GM23248 (cell line): ENCODE measurements around the gene CHRNE. TPM values are rescaled to one million over a fixed set of nuclear protein-coding genes. Genes with fewer than 3 reads are reported as not detected.
"Not testable (repeated sequence)": the region's sequence is repeated elsewhere in the genome, so short reads cannot be mapped to it uniquely, and the experiment has no call there.

Source experiments
- DNase-seq: peaks from one replicate; pipeline ENCODE4 v3.0.0-alpha.2; 2015
- H2AFZ ChIP-seq: fragments of 200-600 bp; sonication (generic); 2 replicates; pipeline ENCODE4 v1.6.1; 2016; ENCODE audit warnings: antibody characterized with exemption
- H3F3A ChIP-seq: fragments of 200-600 bp; sonication (generic); 2 replicates; pipeline ENCODE4 v1.6.1; 2016; ENCODE audit warnings: mild to moderate bottlenecking, antibody characterized with exemption, mixed run types; ENCODE audit not compliant: insufficient read depth
- H3K27ac ChIP-seq: fragments of 200-600 bp; sonication (generic); 2 replicates; pipeline ENCODE4 v1.5.1; 2016; ENCODE audit warnings: mild to moderate bottlenecking
- H3K27me3 ChIP-seq: fragments of 200-600 bp; sonication (generic); replicated peaks from 2 replicates; pipeline ENCODE4 v1.6.1; 2016; ENCODE audit warnings: mild to moderate bottlenecking; ENCODE audit not compliant: insufficient read depth
- H3K36me3 ChIP-seq: fragments of 200-600 bp; sonication (generic); 2 replicates; pipeline ENCODE4 v1.6.1; 2016; ENCODE audit warnings: low read depth, mild to moderate bottlenecking
- H3K4me1 ChIP-seq: fragments of 200-600 bp; sonication (generic); 2 replicates; pipeline ENCODE4 v1.6.1; 2016; ENCODE audit warnings: mild to moderate bottlenecking; ENCODE audit not compliant: insufficient read depth
- H3K4me2 ChIP-seq: fragments of 200-600 bp; sonication (generic); one replicate; pipeline ENCODE4 v1.6.1; 2016; ENCODE audit warnings: mild to moderate bottlenecking; ENCODE audit not compliant: unreplicated experiment
- H3K4me3 ChIP-seq: fragments of 200-600 bp; sonication (generic); 2 replicates; pipeline ENCODE4 v1.5.1; 2016; ENCODE audit warnings: mild to moderate bottlenecking
- H3K79me2 ChIP-seq: fragments of 200-600 bp; sonication (generic); 2 replicates; pipeline ENCODE4 v1.6.1; 2016; ENCODE audit warnings: mild to moderate bottlenecking; ENCODE audit not compliant: insufficient read depth
- H3K9ac ChIP-seq: fragments of 200-600 bp; sonication (generic); 2 replicates; pipeline ENCODE4 v1.6.1; 2016; ENCODE audit warnings: mild to moderate bottlenecking
- H3K9me2 ChIP-seq: fragments of 200-600 bp; sonication (generic); 2 replicates; pipeline ENCODE4 v1.6.1; 2016; ENCODE audit warnings: mixed run types, mild to moderate bottlenecking, moderate library complexity; ENCODE audit not compliant: insufficient read depth
- H3K9me3 ChIP-seq: fragments of 200-600 bp; sonication (generic); one replicate; pipeline ENCODE4 v1.6.1; 2017; ENCODE audit warnings: low read depth
- H4K20me1 ChIP-seq: fragments of 200-600 bp; sonication (generic); 2 replicates; pipeline ENCODE4 v1.6.0; 2016; ENCODE audit not compliant: insufficient read depth
- EZH2 ChIP-seq: fragments of 200-600 bp; sonication (generic); IDR thresholded peaks from 2 replicates; pipeline ENCODE4 v1.6.1; 2018; ENCODE audit warnings: antibody characterized with exemption, mild to moderate bottlenecking; ENCODE audit not compliant: insufficient read depth, poor library complexity, severe bottlenecking
- EZH2phosphoT487 ChIP-seq: fragments of 200-600 bp; sonication (generic); IDR thresholded peaks from 2 replicates; pipeline ENCODE4 v1.6.1; 2018; ENCODE audit warnings: antibody characterized with exemption, moderate library complexity, mild to moderate bottlenecking, low read depth; ENCODE audit not compliant: insufficient read depth
- WGBS, 2 experiments: methylation state at CpG; one replicate each; pipeline ENCODE4 v1.1.6; 2015 to 2017; ENCODE audit warnings: low lambda C conversion rate in 2 of 2, low coverage in 1 of 2; ENCODE audit errors: missing lambda C conversion rate in 2 of 2; 5-methylcytosine and 5-hydroxymethylcytosine counted together
- in situ Hi-C: fragments of 300-500 bp; cut with MboI; formaldehyde crosslinking; loops from 2 replicates; pipeline ENCODE4 v1.15.0; 2020
- polyA plus RNA-seq: library from polyadenylated mRNA; unstranded; fragments of >200 nt; fragmentation: Nextera tagmentation; extraction: Ambion mirVana; gene quantifications from 2 replicates; pipeline ENCODE4 v1.2.1, GENCODE V29; 2016
- total RNA-seq: library from RNA; depleted of rRNA; stranded (reverse); fragments of >200 nt; shearing (Covaris generic); gene quantifications from 2 replicates; pipeline ENCODE4 v1.2.3, GENCODE V29; 2014

Gene CHRNE
- total and polyA plus RNA-seq, 2 experiments from 2014 or later = 0.84 to 0.86 TPM

- no peaks in the 10 kb centered on the region for H3K4me1 ChIP-seq
- H3K9me3 ChIP-seq = no peaks in the 10 kb centered on the region
- H3K4me2 ChIP-seq = no peak overlapping the region
- no peaks in the 10 kb centered on the region for H3K27me3 ChIP-seq
- no peak for TF ChIP-seq EZH2phosphoT487
- H4K20me1 ChIP-seq = no peaks in the 10 kb centered on the region
- H3K9me2 ChIP-seq = no peaks in the 10 kb centered on the region
- no peaks in the 10 kb centered on the region for H3K36me3 ChIP-seq
- H2AFZ ChIP-seq = no peak overlapping the region
- no peak overlapping the region for H3K4me3 ChIP-seq
- no peaks in the 10 kb centered on the region for H3F3A ChIP-seq
- WGBS, 2 experiments = 29 to 48% methylated on average over 5 of the region's 5 CpGs
- peaks cover 23% of the 10 kb centered on the region; the same call in 1 of the 2 replicates for H3K79me2 ChIP-seq
- no peak for DNase-seq
- in situ Hi-C loops = no loop called here
- no peak overlapping the region for H3K27ac ChIP-seq
- H3K9ac ChIP-seq = no peak overlapping the region
Measured at GRCh38 chr17:4877089-4877488, 25.8 kb downstream of the CHRNE start.

GRCh38 chr17:4872786-4873185, 30.1 kb downstream of the CHRNE start:
- Histone ChIP-seq H4K20me1 (no peaks in the 10 kb centered on the region), H3K9me2 (no peaks in the 10 kb centered on the region), H2AFZ (no peak overlapping the region), H3F3A (no peaks in the 10 kb centered on the region), H3K9me3 (no peaks in the 10 kb centered on the region), H3K79me2 (peaks cover 49% of the 10 kb centered on the region; the same call in 1 of the 2 replicates), H3K4me2 (no peak overlapping the region), H3K27ac (no peak overlapping the region), H3K36me3 (no peaks in the 10 kb centered on the region), H3K9ac (no peak overlapping the region), H3K4me1 (no peaks in the 10 kb centered on the region), H3K27me3 (no peaks in the 10 kb centered on the region), H3K4me3 (no peak overlapping the region)
- WGBS, 2 experiments = 77 to 81% methylated on average over 8 of the region's 8 CpGs
- DNase-seq = no peak
- in situ Hi-C loops = no loop called here
- TF ChIP-seq EZH2phosphoT487 (no peak), EZH2 (no peak)

GRCh38 chr17:4870855-4871254, 32.0 kb downstream of the CHRNE start:
- in situ Hi-C loops = no loop called here
- Histone ChIP-seq H3K27ac (no peak overlapping the region), H3K4me3 (no peak overlapping the region), H3K9ac (no peak overlapping the region), H3F3A (no peaks in the 10 kb centered on the region), H3K9me2 (no peaks in the 10 kb centered on the region), H2AFZ (no peak overlapping the region), H3K9me3 (no peaks in the 10 kb centered on the region), H3K27me3 (no peaks in the 10 kb centered on the region), H3K36me3 (no peaks in the 10 kb centered on the region), H3K4me2 (no peak overlapping the region), H4K20me1 (no peaks in the 10 kb centered on the region), H3K4me1 (no peaks in the 10 kb centered on the region), H3K79me2 (peaks cover 42% of the 10 kb centered on the region; the same call in 1 of the 2 replicates)
- no peak for TF ChIP-seq EZH2
- no peak for TF ChIP-seq EZH2phosphoT487
- DNase-seq = no peak
- WGBS, 2 experiments = 96% methylated on average over 2 of the region's 2 CpGs

GRCh38 chr17:4869058-4869998, 33.6 kb downstream of the CHRNE start:
- H3K4me2 ChIP-seq = not testable (repeated sequence)

GRCh38 chr17:4867535-4867934, 35.4 kb downstream of the CHRNE start:
- H3K27me3 ChIP-seq, H3K9ac ChIP-seq, H4K20me1 ChIP-seq, DNase-seq, H3K9me2 ChIP-seq, H3K9me3 ChIP-seq, H3K4me1 ChIP-seq, H3F3A ChIP-seq, H3K4me3 ChIP-seq, H3K36me3 ChIP-seq, H2AFZ ChIP-seq, in situ Hi-C loops, H3K27ac ChIP-seq, H3K4me2 ChIP-seq: not testable (repeated sequence)
- H3K79me2 ChIP-seq = peaks cover 55% of the 10 kb centered on the region
- WGBS, 2 experiments = 88 to 90% methylated on average over 5 of the region's 5 CpGs

More at GRCh38 chr17:4869058-4869998, 33.6 kb downstream of the CHRNE start:
- H3K9me2 ChIP-seq, H3K9me3 ChIP-seq, H3K27me3 ChIP-seq, in situ Hi-C loops, H3K36me3 ChIP-seq, H3K27ac ChIP-seq, DNase-seq, H3F3A ChIP-seq, H3K9ac ChIP-seq, H2AFZ ChIP-seq, H4K20me1 ChIP-seq, H3K4me1 ChIP-seq, H3K4me3 ChIP-seq: not testable (repeated sequence)
- peaks cover 54% of the 10 kb centered on the region; the same call in 1 of the 2 replicates for H3K79me2 ChIP-seq
- 95% methylated on average over 22 of the region's 22 CpGs for WGBS, 2 experiments
